DMS53 (cell line): Measurements from ENCODE around the gene SCNN1A.

Source experiments
- DNase-seq: peaks from one replicate; lab custom pipeline; 2025; lab: John Stamatoyannopoulos, UW

SCNN1A gene

GRCh38 chr12:6334359-6334758 is 41.0 kb downstream of the SCNN1A start:
- DNase-seq = no peak

GRCh38 chr12:6333566-6333965 is 41.8 kb downstream of the SCNN1A start:
- no peak for DNase-seq

GRCh38 chr12:6333029-6333428 is 42.3 kb downstream of the SCNN1A start:
- no peak for DNase-seq

- DNase-seq = peak; percentile 73
Measured at GRCh38 chr12:6332459-6332858, 42.9 kb downstream of the SCNN1A start.

GRCh38 chr12:6330999-6331714 is 44.2 kb downstream of the SCNN1A start:
- no peak for DNase-seq

- no peak for DNase-seq
Measured at GRCh38 chr12:6330192-6330591, 45.2 kb downstream of the SCNN1A start.

- no peak for DNase-seq
Measured at GRCh38 chr12:6329703-6330064, 45.7 kb downstream of the SCNN1A start.

- DNase-seq = no peak
Measured at GRCh38 chr12:6328945-6329702, 46.2 kb downstream of the SCNN1A start.

GRCh38 chr12:6328045-6328779 is 47.2 kb downstream of the SCNN1A start:
- DNase-seq = no peak

GRCh38 chr12:6327229-6328041 is 47.9 kb downstream of the SCNN1A start:
- no peak for DNase-seq

GRCh38 chr12:6326316-6327228 is 48.8 kb downstream of the SCNN1A start:
- peak; percentile 59 for DNase-seq

GRCh38 chr12:6324936-6325750 is 50.2 kb downstream of the SCNN1A start:
- no peak for DNase-seq

GRCh38 chr12:6323995-6324711 is 51.2 kb downstream of the SCNN1A start:
- DNase-seq = no peak

GRCh38 chr12:6323340-6323994 is 51.9 kb downstream of the SCNN1A start:
- peak; percentile 78 for DNase-seq

GRCh38 chr12:6322969-6323339 is 52.4 kb downstream of the SCNN1A start:
- no peak for DNase-seq

GRCh38 chr12:6322352-6322751 is 53.0 kb downstream of the SCNN1A start:
- DNase-seq = no peak

- no peak for DNase-seq
Measured at GRCh38 chr12:6321905-6322304, 53.5 kb downstream of the SCNN1A start.

GRCh38 chr12:6319446-6319845 is 55.9 kb downstream of the SCNN1A start:
- DNase-seq = no peak

- no peak for DNase-seq
Measured at GRCh38 chr12:6318440-6318879, 56.9 kb downstream of the SCNN1A start.
